Measurements from ENCODE around the gene MAST4.
"Not testable (repeated sequence)": the region's sequence is repeated elsewhere in the genome, so short reads cannot be mapped to it uniquely, and the experiment has no call there.

The MAST4 gene

GRCh38 chr5:67123819-67124218 lies 527.6 kb downstream of the MAST4 start:
- no peak for DNase-seq (ENCODE audit: low read depth in 2 of 2)

DNA sequence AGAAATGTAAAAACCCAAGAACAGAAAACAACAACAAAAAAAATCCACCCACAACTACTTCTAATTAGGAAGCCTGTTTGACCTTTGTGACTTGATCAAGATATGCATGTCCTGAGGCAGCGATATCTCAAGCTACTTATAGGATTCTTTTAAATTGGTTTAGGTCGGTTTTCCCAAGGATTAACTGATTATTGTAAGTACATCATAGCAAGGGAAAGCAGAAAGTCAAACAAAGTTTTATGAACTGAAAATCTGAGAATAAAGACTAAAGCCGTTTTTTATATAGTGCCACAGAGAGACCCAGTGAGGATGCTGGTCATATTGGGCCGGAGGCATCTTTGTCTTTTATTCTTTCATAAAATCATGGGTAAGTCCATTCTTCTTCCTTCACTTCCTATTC lies 528.4 kb downstream of the MAST4 start:
- no peak for DNase-seq (ENCODE audit: low read depth in 2 of 2)

GRCh38 chr5:67127347-67127895 lies 531.2 kb downstream of the MAST4 start:
- not testable (repeated sequence) for DNase-seq (ENCODE audit: low read depth in 2 of 2)

GRCh38 chr5:67129768-67130167 lies 533.6 kb downstream of the MAST4 start:
- DNase-seq (ENCODE audit: low read depth in 2 of 2), result no peak

- DNase-seq (ENCODE audit: low read depth in 2 of 2), result no peak
Measured at GRCh38 chr5:67133217-67133616, 537.0 kb downstream of the MAST4 start.

DNA sequence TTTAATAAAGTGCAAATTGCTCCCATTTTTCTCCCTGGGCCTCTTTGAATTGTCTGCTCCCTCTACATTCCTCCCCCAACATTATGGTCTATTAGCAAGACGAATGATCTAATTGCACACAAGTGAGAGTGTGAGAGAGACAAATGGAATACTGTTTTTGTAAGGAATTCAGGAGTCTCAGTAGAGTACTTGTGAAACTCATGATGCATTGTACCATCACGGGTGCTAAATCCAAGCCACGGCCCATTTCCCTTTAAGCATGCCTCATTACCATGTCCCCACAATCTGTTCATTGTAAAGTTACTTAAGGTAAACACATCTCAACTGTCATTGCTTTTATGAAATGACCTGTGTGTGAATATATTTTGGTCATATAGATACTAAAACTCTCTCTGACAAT lies 537.6 kb downstream of the MAST4 start:
- DNase-seq (ENCODE audit: low read depth in 2 of 2), result no peak

GRCh38 chr5:67135381-67135984 lies 539.3 kb downstream of the MAST4 start:
- DNase-seq (ENCODE audit: low read depth in 2 of 2), result no peak

- DNase-seq (ENCODE audit: low read depth in 2 of 2), result no peak
Measured at GRCh38 chr5:67139030-67139429, 542.8 kb downstream of the MAST4 start.

GRCh38 chr5:67140413-67140812 lies 544.2 kb downstream of the MAST4 start:
- no peak for DNase-seq (ENCODE audit: low read depth in 2 of 2)

GRCh38 chr5:67141644-67142043 lies 545.5 kb downstream of the MAST4 start:
- no peak for DNase-seq (ENCODE audit: low read depth in 2 of 2)

DNA sequence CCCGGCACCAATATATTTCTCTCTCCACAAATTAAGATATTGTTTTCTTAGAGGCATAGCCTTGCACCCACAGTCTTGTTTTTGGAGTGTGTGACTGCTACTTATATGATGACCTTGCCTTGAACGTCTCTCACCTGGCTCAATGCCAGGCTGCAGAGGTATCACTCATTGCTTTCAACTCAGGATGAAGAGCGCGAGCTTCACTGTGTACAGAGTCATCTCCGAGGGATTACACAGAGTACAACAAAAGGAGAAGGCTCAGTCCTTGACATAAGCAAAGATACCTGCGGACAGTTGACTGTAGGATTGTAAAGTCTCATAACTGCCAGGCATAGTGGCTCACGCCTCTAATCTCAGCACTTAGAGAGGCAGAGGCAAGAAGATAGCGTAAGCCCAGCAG lies 546.6 kb downstream of the MAST4 start:
- DNase-seq (ENCODE audit: low read depth in 2 of 2), result no peak

- no peak for DNase-seq (ENCODE audit: low read depth in 2 of 2)
Measured at GRCh38 chr5:67143549-67143948, 547.4 kb downstream of the MAST4 start.

DNA sequence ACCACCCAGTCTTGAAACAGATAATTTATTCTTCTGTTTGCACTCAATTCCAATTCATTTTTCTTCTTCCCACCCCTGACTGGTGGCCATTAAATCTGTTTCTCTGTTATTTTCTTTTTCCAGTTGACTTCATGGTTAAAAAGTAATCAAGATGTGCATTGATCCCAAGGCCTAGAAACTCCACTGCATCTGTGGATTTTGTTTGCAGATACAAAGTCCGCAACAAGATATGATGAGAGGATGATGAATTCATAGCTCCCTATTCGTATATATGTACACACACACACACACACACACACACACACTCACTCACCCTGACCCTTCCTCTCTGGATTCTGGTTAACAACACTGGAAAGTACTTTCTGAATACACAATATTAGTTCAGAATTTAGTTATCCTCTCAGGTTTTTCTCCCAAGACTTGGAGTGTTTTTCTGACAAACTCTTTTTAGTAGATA lies 548.0 kb downstream of the MAST4 start:
- DNase-seq (ENCODE audit: low read depth in 2 of 2), result no peak

DNA sequence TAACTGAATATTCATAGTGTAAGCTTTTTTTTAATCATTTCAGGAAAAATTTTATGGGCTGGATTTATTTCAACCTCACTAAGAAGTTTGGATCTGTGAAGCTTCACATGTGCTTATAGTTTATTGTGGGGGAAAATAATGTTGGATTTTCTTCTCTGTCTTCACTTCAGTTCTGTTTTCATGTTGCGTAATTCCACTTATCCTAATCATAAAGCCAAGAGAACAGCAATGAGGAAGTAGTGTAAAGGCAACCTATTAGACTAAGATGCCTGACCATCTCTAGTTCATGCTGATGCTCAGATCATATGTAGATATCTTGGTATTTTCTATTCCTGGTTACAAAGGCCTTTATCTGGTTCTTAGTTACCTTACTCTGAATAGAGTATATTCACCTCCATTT lies 550.4 kb downstream of the MAST4 start:
- peak; percentile 18 to 26 for DNase-seq (ENCODE audit: low read depth in 2 of 2)

DNA sequence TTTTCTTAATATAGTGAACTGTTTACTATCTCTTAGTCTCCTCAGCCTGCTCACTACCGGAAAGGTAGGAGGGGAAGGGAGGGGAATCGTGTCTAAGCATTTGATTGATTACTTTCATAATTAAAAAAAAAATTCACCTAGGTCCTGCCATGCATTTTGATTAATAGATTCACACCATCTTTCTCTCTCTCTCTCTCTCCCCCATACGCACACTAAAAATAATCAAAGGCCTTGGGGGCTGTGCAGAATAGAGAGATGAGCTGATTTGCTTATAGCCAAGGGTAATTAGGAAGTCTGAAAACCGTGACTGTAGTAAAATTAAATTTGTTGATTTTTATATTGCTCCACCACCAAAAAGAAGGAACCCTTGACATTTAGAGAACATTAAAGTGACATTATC lies 550.8 kb downstream of the MAST4 start:
- no peak for DNase-seq (ENCODE audit: low read depth in 2 of 2)

DNA sequence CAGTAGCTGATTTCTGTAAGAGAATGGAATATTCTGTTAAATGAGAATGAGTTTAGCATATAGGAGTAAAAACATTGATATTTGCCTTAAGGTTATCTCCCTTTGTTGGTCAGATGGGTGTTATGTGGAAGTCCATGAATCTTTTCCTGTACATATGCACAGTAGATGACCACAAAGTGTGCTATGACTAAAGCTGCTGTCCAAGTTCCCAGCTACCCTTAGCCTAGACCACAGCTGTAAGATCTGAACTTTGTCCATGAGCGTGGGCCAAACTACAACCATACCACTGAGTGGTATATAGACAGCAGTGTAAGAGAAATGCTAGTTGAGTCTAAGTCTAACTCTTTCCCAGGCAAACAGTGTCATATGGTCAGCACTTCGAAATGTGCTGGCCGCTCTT lies 551.6 kb downstream of the MAST4 start:
- no peak for DNase-seq (ENCODE audit: low read depth in 2 of 2)

GRCh38 chr5:67149057-67149950 lies 553.1 kb downstream of the MAST4 start:
- no peak for DNase-seq (ENCODE audit: low read depth in 2 of 2)

DNA sequence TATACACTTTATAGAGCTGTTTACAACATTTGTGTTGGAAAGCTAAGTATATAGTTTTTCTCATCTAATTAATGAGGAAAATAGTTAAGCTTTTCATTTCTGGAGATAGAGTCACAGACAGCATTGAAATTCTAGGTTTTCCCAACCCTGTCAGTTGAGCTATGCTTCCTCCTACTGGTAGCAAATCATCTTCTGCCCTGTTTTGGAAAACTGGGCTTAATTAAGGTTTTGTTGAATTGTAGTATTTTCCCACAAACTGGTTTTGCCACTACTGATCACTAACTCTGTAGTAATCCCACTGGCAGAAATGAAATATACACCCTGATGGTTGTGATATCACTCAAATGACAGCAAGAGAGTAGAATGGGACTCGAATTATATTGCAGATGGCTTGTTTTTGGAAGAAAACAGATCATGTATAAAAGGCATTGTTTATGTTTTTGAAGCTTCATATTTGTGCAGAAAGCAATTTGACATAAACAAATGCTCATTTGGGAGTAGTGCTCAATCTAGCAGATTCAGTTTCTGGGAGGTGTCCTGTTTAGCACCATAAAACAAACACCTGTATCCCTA lies 553.8 kb downstream of the MAST4 start:
- no peak for DNase-seq (ENCODE audit: low read depth in 2 of 2)

DNA sequence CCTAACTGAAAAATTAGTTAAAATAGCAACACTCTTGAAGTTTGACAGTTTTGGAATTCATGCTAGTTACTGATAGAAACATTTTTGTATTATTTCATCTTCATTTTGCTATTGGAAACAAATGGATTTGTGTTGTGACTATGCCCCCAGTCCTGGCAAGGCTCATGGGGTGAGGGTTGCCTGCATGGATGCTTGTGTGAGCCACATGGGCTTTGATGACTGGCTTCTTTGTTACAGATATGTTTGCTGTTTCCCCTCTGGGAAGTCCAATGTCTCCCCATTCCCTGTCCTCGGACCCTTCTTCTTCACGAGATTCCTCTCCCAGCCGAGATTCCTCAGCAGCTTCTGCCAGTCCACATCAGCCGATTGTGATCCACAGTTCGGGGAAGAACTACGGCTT lies 556.2 kb downstream of the MAST4 start:
- no peak for DNase-seq (ENCODE audit: low read depth in 2 of 2)

DNA sequence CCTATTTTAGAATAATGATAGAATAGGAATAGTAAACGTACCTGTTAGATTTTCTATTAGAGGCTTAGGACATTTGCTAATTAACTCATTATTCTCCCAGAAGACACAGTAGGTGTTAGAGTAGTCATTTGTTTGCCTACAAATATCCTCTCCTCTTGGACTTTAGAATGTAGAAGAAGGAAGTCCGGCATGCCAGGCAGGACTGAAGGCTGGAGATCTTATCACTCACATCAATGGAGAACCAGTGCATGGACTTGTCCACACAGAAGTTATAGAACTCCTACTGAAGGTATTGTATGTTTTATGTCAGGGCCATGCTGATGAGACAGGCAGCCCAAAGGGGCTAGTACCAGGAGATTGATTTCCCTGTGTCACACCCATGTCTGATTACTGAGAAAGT lies 557.1 kb downstream of the MAST4 start:
- DNase-seq (ENCODE audit: low read depth in 2 of 2), result no peak

DNA sequence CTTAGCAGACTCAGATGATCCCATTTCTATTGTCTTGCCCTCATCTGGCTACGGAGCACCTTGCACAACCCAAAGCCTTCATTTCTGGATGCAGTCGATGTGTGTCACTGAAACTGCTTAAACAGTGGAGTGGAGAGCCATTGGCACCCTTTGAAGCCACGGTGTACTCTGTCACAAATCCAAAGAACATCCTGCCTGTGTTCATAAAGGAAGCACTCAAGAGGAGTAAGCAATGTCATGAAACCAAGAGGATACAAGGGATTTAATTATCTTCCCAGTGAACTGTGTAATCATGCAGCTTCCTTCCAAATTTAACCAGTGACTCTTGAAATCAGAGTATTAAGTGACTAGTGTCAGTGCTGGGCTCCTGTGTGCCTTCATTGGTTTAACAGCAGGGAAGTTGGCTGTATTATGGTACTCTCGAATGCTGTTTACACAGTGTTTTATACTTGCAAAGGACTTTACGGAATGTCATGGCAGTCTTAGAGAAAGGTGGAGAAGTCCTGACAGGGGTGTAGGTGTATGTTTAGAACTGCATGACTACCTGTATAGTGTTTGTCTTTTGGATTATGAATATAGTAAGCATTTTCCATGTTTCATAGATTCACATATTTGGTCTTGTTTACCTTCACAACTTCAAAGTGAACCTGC lies 558.5 kb downstream of the MAST4 start:
- no peak for DNase-seq (ENCODE audit: low read depth in 2 of 2)

DNA sequence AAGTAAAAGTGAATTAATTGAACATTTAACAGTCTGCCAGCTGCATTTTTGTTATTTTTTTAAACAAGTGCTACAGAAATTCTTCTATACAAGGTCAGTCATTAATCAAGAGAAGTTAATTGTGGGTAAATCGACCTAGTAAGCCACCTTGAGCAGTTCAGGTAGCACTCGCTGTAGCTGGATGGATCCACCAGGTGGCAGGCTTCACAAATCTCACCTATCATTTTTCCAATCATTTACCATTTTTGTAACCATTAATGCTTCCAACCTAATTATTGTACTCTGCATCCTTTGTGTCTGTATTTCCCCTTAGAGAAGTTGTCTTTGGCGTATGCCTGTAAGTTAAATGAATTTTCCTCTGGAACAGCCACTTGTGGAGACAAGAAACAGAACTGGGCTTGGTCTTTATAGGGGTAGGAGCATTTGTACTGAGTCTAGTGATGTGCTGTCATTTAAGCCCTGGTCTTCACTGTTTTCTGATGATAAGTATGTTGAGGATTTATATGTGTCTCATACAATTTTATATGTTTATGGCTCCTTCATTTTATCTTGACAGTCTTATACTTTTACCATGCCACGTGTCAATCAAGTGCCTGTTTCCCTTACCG lies 560.9 kb downstream of the MAST4 start:
- DNase-seq (ENCODE audit: low read depth in 2 of 2), result no peak

Data from fibroblast of skin of left quadriceps (primary cell).